Left lung (tissue), 10 donors: ENCODE data around the gene OIT3. TPM values are rescaled to one million over a fixed set of nuclear protein-coding genes. Genes with fewer than 3 reads are reported as not detected.

ENCODE experiments used
- ATAC-seq: fragments of 200-7000 bp; cut with Tn5 transposase; one replicate; pipeline ENCODE4 v1.9.1; 2020; ENCODE audit warnings: moderate library complexity
- DNase-seq, 4 donors: peaks; one replicate each; pipeline ENCODE4 v3.0.0-alpha.2; 2013 to 2020
- H3K27ac ChIP-seq, 2 donors: fragments of 200-600 bp; sonication (generic) in 1 of 2; one replicate each; pipeline versions ENCODE4 v1.5.0 to v1.8.0; 2020 to 2021
- H3K27me3 ChIP-seq, 2 donors: fragments of 200-600 bp; sonication (generic) in 1 of 2; one replicate each; pipeline versions ENCODE4 v1.5.0 to v1.8.0; 2020 to 2021
- H3K36me3 ChIP-seq, 2 donors: fragments of 200-600 bp; sonication (generic) in 1 of 2; one replicate each; pipeline versions ENCODE4 v1.5.0 to v1.8.0; 2020 to 2021
- H3K4me1 ChIP-seq, 2 donors: fragments of 200-600 bp; one replicate each; pipeline ENCODE4 v1.8.0; 2021
- H3K4me3 ChIP-seq, 2 donors: fragments of 200-600 bp; sonication (generic) in 1 of 2; one replicate each; pipeline versions ENCODE4 v1.5.0 to v1.8.0; 2020 to 2021; ENCODE audit warnings: mild to moderate bottlenecking in 1 of 2
- H3K9me3 ChIP-seq, 2 donors: fragments of 200-600 bp; sonication (generic) in 1 of 2; one replicate each; pipeline versions ENCODE4 v1.5.0 to v1.8.0; 2020 to 2021
- intact Hi-C, 2 donors: fragments of 100-400 bp; cut with DNase I; formaldehyde crosslinking; loops; one replicate each; pipeline versions ENCODE4 v1.11.2 to v1.14.2; 2022
- polyA plus RNA-seq, 6 donors: library from polyadenylated mRNA; unstranded; fragments of 120-200 nt; gene quantifications; one replicate each; pipeline ENCODE4 v1.2.1, GENCODE V29; 2013; ENCODE audit not compliant: insufficient read length in 6 of 6
- total RNA-seq, 2 donors: library from RNA; stranded (reverse); fragmentation: NEBNext Ultra II Directional; extraction: Animal tissue kit (Norgen Biotek cat#: 25700); gene quantifications; one replicate each; pipeline ENCODE4 v1.2.1, GENCODE V29; 2021
- TF ChIP-seq, protein P1 (sequence below), 2 donors: fragments of 200-600 bp; sonication (generic) in 1 of 2; IDR thresholded peaks; one replicate each; pipeline versions ENCODE4 v1.5.0 to v1.8.0; 2021; ENCODE audit warnings: antibody characterized with exemption in 2 of 2
- donor health status: DM: no; HTN: yes; CAD: no.
- donor health status: DM: no; HTN: no; CAD: no.

The OIT3 gene
- total and polyA plus RNA-seq, 8 donors = 0.21 to 1.4 (median 1.00) TPM; not detected in 1

DNA sequence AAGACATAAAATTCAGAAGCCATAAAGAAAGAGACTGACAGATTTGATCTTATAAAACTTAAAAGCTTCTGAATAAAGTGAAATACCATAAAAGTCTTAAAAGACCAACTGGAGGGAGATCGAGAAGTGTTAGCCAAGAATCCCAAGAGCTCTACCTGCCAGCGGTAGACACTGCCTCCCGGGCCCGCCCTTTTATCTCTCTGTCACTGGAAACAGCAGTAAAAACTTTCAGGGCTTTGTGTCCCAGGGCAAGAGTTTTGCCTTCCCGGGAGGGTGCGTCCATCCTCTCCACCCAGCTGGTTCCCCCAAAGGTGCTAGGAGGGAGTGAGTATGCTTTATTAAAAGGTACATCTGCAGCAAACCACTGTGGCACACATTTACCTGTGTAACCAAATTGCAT is 55.2 kb downstream of the OIT3 start:
- no peak overlapping the region for H3K27ac ChIP-seq
- TF ChIP-seq, protein P1, sequence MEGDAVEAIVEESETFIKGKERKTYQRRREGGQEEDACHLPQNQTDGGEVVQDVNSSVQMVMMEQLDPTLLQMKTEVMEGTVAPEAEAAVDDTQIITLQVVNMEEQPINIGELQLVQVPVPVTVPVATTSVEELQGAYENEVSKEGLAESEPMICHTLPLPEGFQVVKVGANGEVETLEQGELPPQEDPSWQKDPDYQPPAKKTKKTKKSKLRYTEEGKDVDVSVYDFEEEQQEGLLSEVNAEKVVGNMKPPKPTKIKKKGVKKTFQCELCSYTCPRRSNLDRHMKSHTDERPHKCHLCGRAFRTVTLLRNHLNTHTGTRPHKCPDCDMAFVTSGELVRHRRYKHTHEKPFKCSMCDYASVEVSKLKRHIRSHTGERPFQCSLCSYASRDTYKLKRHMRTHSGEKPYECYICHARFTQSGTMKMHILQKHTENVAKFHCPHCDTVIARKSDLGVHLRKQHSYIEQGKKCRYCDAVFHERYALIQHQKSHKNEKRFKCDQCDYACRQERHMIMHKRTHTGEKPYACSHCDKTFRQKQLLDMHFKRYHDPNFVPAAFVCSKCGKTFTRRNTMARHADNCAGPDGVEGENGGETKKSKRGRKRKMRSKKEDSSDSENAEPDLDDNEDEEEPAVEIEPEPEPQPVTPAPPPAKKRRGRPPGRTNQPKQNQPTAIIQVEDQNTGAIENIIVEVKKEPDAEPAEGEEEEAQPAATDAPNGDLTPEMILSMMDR (IDR thresholded peaks at IDR 0.05) = no peak
- no peak overlapping the region for H3K4me3 ChIP-seq
- no peaks in the 10 kb centered on the region for H3K9me3 ChIP-seq
- H3K27me3 ChIP-seq = no peaks in the 10 kb centered on the region
- intact Hi-C loops = no loop called here
- H3K4me1 ChIP-seq = no peaks in the 10 kb centered on the region
- H3K36me3 ChIP-seq = no peaks in the 10 kb centered on the region
- no peak for ATAC-seq
- no peak for DNase-seq

DNA sequence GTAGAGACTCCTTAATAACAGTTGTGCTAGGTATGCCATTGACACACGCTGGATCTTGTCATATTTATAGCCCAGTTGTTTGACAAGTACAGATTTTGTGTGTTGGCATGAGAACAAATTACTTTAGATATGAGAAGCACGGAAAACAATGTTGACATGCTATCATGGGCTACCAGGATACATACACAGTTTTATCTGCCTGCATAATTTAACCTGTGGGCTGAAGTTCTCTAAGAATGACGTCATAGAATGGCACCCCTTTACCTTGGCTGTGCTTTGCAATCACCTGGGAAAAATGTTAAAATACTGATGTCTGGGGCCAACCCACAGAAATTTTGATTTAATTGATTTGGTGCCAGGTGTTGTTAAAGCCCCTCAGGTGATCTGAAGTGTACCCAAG is 58.2 kb downstream of the OIT3 start:
- H3K4me3 ChIP-seq = no peak overlapping the region

DNA sequence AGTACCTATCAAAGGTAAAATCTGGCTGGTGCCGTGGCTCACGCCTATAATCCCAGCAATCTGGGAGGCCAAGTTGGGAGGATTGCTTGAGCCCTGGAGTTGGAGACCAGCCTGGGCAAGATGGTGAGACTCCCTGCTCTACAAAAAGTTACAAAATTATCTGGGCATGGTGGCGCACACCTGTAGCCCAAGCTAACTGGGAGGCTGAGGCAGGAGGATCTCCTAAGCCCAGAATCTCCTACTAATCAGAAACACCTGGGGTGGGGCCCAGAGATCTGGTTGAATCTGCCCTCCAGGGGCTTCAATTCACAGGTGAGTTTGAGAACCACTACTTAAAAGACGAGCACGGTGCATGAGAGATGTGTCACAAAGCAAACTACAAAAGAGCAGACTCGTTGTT is 58.6 kb downstream of the OIT3 start:
- no peak overlapping the region for H3K4me3 ChIP-seq
- TF ChIP-seq, protein P1 (IDR thresholded peaks at IDR 0.05) = no peak
- ATAC-seq (no peak), DNase-seq (no peak)
- no peaks in the 10 kb centered on the region for H3K36me3 ChIP-seq
- intact Hi-C loops = no loop called here
- H3K9me3 ChIP-seq = no peaks in the 10 kb centered on the region
- no peaks in the 10 kb centered on the region for H3K4me1 ChIP-seq
- no peak overlapping the region for H3K27ac ChIP-seq
- H3K27me3 ChIP-seq = no peaks in the 10 kb centered on the region

More for the DNA sequence above, 58.2 kb downstream of the OIT3 start:
- Histone ChIP-seq H3K4me1 (no peaks in the 10 kb centered on the region), H3K9me3 (no peaks in the 10 kb centered on the region), H3K36me3 (no peaks in the 10 kb centered on the region), H3K27ac (no peak overlapping the region), H3K27me3 (no peaks in the 10 kb centered on the region)
- DNase-seq (no peak), ATAC-seq (no peak)
- intact Hi-C loops = no loop called here
- TF ChIP-seq, protein P1 (IDR thresholded peaks at IDR 0.05) = no peak

DNA sequence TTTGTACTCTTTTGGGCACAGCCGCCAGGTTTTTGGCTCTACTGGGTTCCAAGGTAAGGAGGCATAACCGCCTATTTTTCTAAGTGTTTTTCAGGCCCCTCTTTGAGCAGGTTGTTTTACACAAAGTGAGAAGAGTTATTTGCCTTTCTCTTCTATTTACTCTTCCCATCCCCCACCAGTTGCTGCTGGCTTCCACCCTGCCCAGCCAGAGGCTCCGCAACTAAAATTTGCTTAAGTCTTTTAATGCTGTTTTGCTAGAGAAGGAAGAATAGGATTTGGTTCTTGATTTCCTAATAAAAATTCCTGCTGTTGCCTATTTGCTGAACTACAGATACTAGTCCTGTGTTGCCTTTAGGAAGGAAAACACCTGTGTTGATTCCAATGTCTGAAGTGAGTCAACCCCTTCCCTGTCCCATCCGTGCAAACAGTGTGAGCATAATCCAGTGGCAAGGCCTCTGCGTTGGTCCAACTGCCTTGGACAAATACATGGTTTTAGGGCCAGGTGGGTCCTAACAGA is 59.2 kb downstream of the OIT3 start:
- no peak overlapping the region for H3K4me3 ChIP-seq
- DNase-seq = peak in 1 of 4 donors; percentile 33
- TF ChIP-seq, protein P1 (IDR thresholded peaks at IDR 0.05) = no peak

DNA sequence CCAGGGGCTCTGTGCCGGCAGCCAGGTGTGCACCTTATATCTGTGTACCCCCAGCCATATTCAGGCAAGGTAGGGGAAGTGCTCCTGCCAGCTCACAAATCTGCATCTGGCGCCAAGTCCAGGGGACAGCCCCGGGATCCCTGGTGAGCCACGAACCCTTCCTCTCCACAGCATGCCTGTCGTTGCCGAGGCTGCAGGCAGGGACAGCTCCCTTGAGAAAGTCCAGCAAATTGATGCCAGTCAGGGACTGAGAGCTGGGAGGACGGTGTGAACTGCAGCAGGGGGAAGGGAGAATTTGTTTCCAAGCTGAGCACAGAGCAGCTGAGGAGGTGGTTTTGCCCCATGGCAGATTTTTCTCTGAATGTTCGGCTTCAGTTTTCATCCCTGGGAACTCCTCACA is 60.1 kb downstream of the OIT3 start:
- no peak for DNase-seq

More for the DNA sequence above, 59.2 kb downstream of the OIT3 start:
- H3K36me3 ChIP-seq = no peaks in the 10 kb centered on the region
- no peaks in the 10 kb centered on the region for H3K4me1 ChIP-seq
- no peaks in the 10 kb centered on the region for H3K9me3 ChIP-seq
- intact Hi-C loops = no loop called here
- ATAC-seq = peak; percentile 30
- H3K27me3 ChIP-seq = no peaks in the 10 kb centered on the region
- H3K27ac ChIP-seq = no peak overlapping the region

More for the DNA sequence above, 60.1 kb downstream of the OIT3 start:
- intact Hi-C loops = no loop called here
- Histone ChIP-seq H3K36me3 (no peaks in the 10 kb centered on the region), H3K9me3 (no peaks in the 10 kb centered on the region), H3K4me1 (no peaks in the 10 kb centered on the region), H3K27me3 (no peaks in the 10 kb centered on the region), H3K27ac (no peak overlapping the region), H3K4me3 (no peak overlapping the region)
- ATAC-seq = peak; percentile 41
- TF ChIP-seq, protein P1 (IDR thresholded peaks at IDR 0.05) = no peak
